Activated T-helper 17 cell treated with anti-CD3 and anti-CD28 coated beads, Interleukin-2, amount 50 U/mL, for 72 hours (primary cell): ENCODE measurements around the gene HAPSTR1. TPM values are rescaled to one million over a fixed set of nuclear protein-coding genes. Genes with fewer than 3 reads are reported as not detected.
"Not testable (repeated sequence)": the region's sequence is repeated elsewhere in the genome, so short reads cannot be mapped to it uniquely, and the experiment has no call there.

Experiments used
- ATAC-seq: fragments of 150-1000 bp; cut with Tn5 transposase; replicated peaks from 2 replicates; pipeline ENCODE4 v1.10.0; 2021; ENCODE audit warnings: mild to moderate bottlenecking, moderate library complexity
- H3K27ac Mint-ChIP-seq: one replicate; pipeline ENCODE4 v1.8.0; 2022; ENCODE audit warnings: mixed read lengths
- H3K27me3 Mint-ChIP-seq: one replicate; pipeline ENCODE4 v1.8.0; 2022; ENCODE audit warnings: mixed read lengths
- H3K36me3 Mint-ChIP-seq: one replicate; pipeline ENCODE4 v1.8.0; 2022; ENCODE audit warnings: low read depth, mild to moderate bottlenecking, mixed read lengths
- H3K4me1 Mint-ChIP-seq: one replicate; pipeline ENCODE4 v1.8.0; 2022; ENCODE audit warnings: mixed read lengths
- H3K4me3 Mint-ChIP-seq: one replicate; pipeline ENCODE4 v1.8.0; 2022; ENCODE audit warnings: mild to moderate bottlenecking, mixed read lengths
- H3K9me3 Mint-ChIP-seq: one replicate; pipeline ENCODE4 v1.8.0; 2022; ENCODE audit warnings: mixed read lengths
- total RNA-seq, 2 donors: library from RNA; stranded (reverse); gene quantifications; one replicate each; pipeline ENCODE4 v1.2.3, GENCODE V29; 2022

The HAPSTR1 gene, protein sequence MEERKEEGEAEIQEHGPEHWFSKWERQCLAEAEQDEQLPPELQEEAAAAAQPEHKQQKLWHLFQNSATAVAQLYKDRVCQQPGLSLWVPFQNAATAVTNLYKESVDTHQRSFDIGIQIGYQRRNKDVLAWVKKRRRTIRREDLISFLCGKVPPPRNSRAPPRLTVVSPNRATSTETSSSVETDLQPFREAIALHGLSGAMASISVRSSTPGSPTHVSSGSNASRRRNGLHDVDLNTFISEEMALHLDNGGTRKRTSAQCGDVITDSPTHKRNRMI
- total RNA-seq: 10 to 100 TPM; 46.1 to 58.1 TPM

DNA sequence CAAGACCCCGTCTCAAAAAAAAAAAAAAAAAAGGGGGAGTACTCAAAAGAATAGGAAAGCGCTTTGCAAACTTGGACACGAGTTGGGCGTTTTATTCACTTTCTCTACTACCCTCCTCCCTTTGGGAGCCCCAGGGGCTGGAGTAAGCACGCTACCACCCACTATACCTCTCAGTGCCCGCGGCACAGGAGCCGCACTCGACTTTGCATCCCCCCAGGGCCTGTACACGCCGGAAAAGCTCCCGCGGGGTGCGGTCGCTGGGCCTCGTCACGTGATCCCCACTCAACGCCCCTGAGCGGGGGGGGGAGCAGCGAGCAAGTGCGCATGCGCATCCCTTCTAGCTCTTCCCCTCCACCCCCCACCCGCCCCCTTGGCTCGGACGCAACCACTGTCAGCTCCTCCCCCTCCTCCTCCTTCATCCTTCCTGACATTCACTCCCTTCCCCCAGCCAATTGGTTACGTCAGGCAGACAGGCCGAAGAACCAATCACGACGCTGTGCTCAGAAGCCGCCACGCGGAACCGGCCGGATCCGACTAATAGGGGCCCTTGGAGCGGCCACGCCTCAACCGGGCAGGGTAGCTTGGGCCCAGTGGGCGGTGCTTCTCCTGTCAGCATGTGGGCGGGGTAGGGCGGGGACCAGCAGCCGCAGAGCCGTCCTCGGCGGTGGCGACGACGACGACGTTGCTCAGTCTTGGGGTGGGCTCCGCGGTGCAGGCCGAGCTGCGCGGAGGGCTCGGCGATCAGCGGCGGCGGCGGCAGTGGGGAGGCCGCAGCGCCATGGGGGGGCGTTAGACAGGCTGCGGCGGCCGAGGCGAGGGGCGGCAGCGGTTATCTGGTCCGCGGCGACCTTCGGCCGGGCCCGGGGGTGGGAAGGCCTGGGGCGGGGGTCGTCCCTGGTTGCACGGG lies at the start of gene HAPSTR1:
TSS of gene HAPSTR1 (plus strand) at position 685 of the 907 bp plus-strand sequence. CDS start 401 bp downstream, outside the sequence.
- peaks cover 23% of the 10 kb centered on the region for H3K4me1 Mint-ChIP-seq
- peaks cover 53% of the 10 kb centered on the region for H3K36me3 Mint-ChIP-seq
- H3K27me3 Mint-ChIP-seq: no peaks in the 10 kb centered on the region
- peak within 1 kb of the TSS; percentile 98 for H3K27ac Mint-ChIP-seq
- peak within 1 kb of the TSS; percentile 96 for H3K4me3 Mint-ChIP-seq
- ATAC-seq: peak; percentile 95
- no peaks in the 10 kb centered on the region for H3K9me3 Mint-ChIP-seq

DNA sequence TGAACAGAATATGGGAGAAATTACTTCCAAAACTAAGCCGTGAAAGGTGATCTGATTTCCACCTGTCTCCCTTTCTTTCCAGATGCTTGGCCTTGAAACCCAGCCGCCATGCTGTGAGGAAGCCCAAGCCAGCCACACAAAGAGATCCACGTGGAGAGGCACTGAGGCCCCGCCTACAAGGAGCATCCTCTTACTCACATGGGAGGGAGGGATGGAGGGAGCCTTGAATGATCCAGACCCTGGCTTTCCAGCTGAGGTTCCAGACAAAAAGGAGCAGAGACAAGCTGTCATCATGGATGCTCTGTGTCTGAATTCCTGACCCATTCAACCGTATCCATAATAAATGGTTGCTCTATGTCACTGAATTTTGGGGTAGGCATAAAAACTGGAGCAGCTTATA lies 48.9 kb upstream of the HAPSTR1 start:
- peaks cover 23% of the 10 kb centered on the region for H3K4me1 Mint-ChIP-seq
- H3K36me3 Mint-ChIP-seq: no peaks in the 10 kb centered on the region
- no peaks in the 10 kb centered on the region for H3K27me3 Mint-ChIP-seq
- ATAC-seq: no peak
- H3K9me3 Mint-ChIP-seq: peaks cover 7% of the 10 kb centered on the region
- peak overlapping the region; percentile 50 for H3K27ac Mint-ChIP-seq
- peak overlapping the region; percentile 25 for H3K4me3 Mint-ChIP-seq

DNA sequence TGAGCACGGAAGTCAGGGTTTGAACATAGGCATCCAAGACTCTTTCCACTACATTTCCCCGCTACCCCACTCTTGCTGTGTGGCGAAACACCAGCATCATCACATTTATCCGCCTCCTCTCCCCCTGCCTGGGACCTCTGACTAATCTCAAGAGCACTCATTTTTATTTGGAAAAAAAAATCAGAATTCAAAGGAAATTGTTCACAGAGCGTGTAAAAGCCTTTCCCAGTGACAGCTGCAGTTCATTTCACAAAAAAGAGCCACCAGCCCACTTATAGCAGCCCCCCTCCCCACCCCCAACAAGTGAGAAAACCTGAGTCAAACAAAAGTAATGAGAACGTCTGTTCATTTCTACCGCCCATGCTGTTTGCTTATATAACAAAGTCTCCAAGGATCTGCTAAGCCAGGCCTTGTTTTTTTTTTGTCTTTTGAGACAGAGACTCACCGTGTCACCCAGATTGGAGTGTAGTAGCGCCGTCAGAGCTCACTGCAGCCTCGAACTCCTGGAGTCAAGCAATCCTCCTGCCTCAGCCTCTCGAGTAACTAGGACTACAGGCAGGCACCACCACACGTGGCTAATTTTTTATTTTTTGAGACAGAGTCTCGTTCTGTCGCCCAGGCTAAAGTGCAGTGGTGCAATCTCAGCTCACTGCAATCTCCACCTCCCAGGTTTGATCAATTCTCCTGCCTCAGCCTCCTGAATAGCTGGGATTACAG lies 48.3 kb upstream of the HAPSTR1 start:
- Mint-ChIP-seq H3K36me3 (peaks cover 5% of the 10 kb centered on the region), H3K4me3 (peak overlapping the region; percentile 25), H3K27ac (peak overlapping the region; percentile 50), H3K9me3 (peaks cover 7% of the 10 kb centered on the region), H3K27me3 (no peaks in the 10 kb centered on the region), H3K4me1 (peaks cover 29% of the 10 kb centered on the region)
- ATAC-seq: peak; percentile 40

DNA sequence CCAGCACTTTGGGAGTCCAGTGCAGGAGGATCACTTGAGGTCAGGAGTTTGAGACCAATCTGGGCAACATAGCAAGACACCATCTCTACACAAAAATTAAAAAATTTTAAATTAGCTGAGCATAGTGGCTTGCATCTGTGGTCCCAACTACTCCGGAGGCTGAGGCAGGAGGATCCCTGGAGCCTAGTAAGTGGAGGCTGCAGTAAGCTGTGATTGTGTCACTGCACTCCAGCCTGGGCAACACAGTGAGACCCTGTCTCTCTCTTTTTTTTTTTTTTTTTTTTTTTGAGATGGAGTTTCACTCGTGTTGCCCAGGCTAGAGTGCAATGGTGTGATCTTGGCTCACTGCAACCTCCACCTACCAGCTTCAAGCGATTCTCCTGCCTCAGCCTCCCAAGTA lies 45.9 kb upstream of the HAPSTR1 start:
- H3K27ac Mint-ChIP-seq, H3K27me3 Mint-ChIP-seq, ATAC-seq, H3K36me3 Mint-ChIP-seq, H3K4me3 Mint-ChIP-seq, H3K9me3 Mint-ChIP-seq: not testable (repeated sequence)
- peaks cover 32% of the 10 kb centered on the region for H3K4me1 Mint-ChIP-seq

DNA sequence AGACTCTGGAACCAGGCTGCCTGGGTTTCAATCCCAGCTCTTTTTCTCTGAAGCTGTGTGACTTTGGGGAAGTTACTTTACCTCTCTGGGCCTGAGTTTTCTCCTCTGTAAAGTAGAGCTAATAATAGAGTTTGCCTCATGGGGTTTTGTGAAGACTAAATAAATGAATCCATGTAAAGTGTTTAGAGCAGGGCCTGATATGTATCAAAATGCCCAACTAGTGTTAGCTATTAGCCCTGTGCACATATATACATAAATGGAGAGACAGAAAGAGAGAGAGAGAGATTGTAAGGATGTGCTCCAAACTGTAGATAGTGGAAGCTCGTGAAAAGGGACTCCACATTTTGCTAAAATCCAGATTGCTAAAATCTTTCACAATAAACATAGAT lies 44.8 kb upstream of the HAPSTR1 start:
- no peak for ATAC-seq
- H3K9me3 Mint-ChIP-seq: peaks cover 7% of the 10 kb centered on the region
- peak overlapping the region; percentile 44 for H3K27ac Mint-ChIP-seq
- peaks cover 5% of the 10 kb centered on the region for H3K36me3 Mint-ChIP-seq
- H3K4me3 Mint-ChIP-seq: peak overlapping the region; percentile 67
- H3K4me1 Mint-ChIP-seq: peaks cover 32% of the 10 kb centered on the region
- H3K27me3 Mint-ChIP-seq: no peaks in the 10 kb centered on the region

DNA sequence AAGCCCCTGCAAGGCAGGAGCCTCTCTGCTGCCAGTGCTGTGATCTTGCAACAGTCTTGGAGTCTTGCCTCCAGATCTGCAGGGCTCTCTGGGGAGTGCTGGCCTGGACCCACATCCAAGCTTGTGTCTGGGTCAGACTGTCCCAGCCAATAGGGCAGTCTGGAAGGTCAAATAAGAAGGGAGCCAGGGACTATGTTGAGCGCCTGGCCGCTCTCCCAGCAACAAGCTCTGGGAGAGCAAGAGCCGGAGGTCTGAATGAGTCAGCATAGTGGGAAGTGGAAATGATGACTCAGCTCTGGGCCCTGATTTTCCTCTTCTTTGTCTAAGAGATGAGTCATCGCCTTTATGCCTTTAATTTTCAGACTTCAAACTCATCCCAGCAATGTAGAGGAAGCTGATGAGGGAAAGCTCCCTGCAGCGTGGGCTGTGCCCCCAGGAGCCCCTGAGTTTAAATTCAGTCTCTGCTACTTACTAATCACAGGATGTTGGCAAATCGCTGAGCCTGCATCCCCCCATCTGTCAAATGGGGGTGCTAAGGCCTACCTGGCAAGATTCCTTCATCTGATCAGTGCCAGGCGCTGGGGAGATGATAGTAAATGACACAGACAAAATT lies 43.6 kb upstream of the HAPSTR1 start:
- peak; percentile 87 for ATAC-seq
- Mint-ChIP-seq H3K4me3 (peak overlapping the region; percentile 67), H3K27me3 (no peaks in the 10 kb centered on the region), H3K9me3 (peaks cover 7% of the 10 kb centered on the region), H3K36me3 (peaks cover 5% of the 10 kb centered on the region), H3K4me1 (peaks cover 31% of the 10 kb centered on the region), H3K27ac (peak overlapping the region; percentile 93)

DNA sequence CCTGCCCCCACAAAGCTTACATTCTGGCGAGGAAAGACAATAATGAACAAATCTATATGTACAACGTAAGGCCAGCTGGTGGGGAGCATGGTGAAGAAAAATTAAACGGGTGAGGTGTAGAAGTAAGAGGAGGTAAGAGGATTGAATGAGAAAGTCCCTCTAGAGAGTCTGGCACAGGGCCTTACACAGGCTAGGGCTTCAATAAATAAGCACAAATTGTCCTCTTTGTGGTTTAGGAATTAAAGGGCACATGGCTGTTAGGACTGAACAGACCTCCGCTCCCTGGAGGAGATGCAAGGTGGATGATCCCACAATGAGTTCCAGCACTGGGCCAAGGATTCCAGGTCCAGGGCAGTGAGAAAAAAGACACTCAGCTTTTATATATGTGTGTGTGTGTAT lies 43.1 kb upstream of the HAPSTR1 start:
- ATAC-seq: no peak
- H3K27ac Mint-ChIP-seq: peak overlapping the region; percentile 93
- H3K9me3 Mint-ChIP-seq: peaks cover 7% of the 10 kb centered on the region
- H3K4me3 Mint-ChIP-seq: peak overlapping the region; percentile 67
- H3K36me3 Mint-ChIP-seq: peaks cover 5% of the 10 kb centered on the region
- no peaks in the 10 kb centered on the region for H3K27me3 Mint-ChIP-seq
- peaks cover 26% of the 10 kb centered on the region for H3K4me1 Mint-ChIP-seq

DNA sequence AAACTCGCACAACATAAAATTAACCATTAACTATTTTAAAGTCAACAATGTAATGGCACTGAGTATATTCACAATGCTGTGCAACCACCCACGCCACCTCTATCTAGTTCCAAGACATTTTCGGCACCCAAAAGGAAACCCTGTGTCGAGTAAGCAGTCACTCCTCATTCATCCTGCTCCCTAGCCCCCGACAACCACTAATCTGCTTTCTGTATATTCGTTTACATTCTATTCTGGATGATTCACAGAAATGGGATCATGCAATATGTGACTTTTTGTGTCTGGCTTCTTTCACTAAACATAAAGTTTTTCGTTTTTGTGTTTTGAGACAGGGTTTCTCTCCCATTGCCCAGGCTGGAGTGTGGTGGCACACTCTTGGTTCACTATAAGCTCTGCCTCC lies 42.2 kb upstream of the HAPSTR1 start:
- H3K36me3 Mint-ChIP-seq: peaks cover 5% of the 10 kb centered on the region
- H3K4me1 Mint-ChIP-seq: peaks cover 26% of the 10 kb centered on the region
- peaks cover 7% of the 10 kb centered on the region for H3K9me3 Mint-ChIP-seq
- H3K27ac Mint-ChIP-seq: no peak overlapping the region
- ATAC-seq: no peak
- no peak overlapping the region for H3K4me3 Mint-ChIP-seq
- peaks cover 2% of the 10 kb centered on the region for H3K27me3 Mint-ChIP-seq

DNA sequence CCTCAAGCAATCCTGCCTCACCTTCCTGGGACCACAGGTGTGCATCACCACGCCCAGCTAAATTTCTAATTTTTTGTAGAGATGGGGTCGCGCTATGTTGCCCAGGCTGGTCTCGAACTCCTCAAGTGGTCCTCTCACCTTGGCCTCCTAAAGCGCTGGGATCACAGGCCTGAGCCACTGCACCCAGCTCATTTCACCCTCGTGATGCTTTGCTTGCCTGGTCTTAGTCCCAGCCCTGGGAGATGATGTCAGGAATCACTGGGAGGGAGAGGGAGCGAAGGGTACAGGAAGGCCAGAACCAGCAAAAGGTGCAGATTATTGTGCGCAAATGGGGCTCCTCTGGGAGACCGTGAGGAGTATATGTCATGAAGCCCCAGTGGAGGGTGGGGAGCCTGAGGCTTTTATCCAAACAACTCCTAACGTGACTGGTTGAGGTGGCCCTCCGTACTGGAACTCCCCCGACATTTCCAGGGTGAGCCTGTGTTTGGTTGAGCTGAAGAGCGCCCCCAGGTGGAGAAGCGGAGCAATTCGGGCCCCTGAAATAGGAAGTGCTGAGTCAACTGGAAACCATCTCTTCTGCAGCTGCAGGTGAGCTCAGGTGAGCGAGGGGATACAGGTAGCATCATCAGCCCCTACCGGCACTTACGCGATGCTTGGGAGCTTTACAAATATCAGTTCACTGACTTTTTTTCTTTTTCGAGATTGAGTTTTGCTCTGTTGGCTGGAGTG lies 41.2 kb upstream of the HAPSTR1 start:
- H3K4me1 Mint-ChIP-seq: peaks cover 26% of the 10 kb centered on the region
- H3K4me3 Mint-ChIP-seq: no peak overlapping the region
- ATAC-seq: no peak
- peaks cover 7% of the 10 kb centered on the region for H3K9me3 Mint-ChIP-seq
- H3K27me3 Mint-ChIP-seq: peaks cover 4% of the 10 kb centered on the region
- H3K36me3 Mint-ChIP-seq: peaks cover 5% of the 10 kb centered on the region
- no peak overlapping the region for H3K27ac Mint-ChIP-seq

DNA sequence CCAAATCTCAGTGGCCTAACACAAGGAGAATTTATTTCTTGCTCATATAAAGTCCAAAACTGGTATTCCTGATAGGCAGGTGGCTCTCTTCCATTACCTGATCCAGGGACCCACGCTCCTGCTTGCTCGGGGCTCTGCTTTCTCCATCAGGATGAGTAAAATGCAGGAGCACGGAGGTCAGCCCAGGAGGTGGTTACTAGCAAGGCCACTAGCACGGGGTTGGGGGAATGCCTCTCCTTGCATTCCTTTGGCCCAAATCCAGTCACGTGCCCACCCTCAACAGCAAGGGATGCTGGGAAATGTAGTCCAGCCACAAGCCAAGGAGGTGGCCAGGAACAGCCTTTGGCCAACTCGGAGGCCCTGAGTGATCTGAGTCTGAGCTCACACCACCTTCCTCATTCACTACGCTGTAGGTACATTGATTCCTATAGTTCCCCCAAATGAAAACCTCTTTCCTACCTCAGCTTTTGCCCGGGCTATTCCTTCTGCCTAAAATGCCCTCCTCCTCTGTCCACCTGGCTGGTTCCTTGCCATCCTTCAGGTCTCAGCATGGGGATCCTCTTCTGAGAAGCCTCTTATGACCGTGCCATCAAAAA lies 38.3 kb upstream of the HAPSTR1 start:
- Mint-ChIP-seq H3K4me3 (no peak overlapping the region), H3K9me3 (no peaks in the 10 kb centered on the region), H3K4me1 (peaks cover 4% of the 10 kb centered on the region), H3K27ac (no peak overlapping the region), H3K36me3 (no peaks in the 10 kb centered on the region), H3K27me3 (peaks cover 4% of the 10 kb centered on the region)
- ATAC-seq: no peak

DNA sequence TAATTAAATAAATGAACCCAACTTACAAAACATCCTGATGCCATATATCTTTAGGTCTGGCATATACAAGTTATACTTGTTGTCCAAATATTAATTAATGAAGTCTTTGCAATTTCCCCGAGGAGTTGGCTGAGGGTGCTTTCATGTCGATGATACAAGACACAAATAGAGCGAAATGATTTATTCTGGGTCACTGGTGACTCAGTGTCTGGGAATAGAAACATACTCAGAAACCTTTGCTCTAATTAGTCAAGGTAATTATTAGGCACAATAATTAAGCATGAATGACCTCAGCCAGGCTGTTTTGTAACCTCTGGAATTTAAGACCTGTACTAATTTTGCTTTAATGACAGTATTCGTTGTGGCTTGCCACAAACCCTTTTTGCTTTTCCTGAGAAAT lies 37.0 kb upstream of the HAPSTR1 start:
- peaks cover 4% of the 10 kb centered on the region for H3K27me3 Mint-ChIP-seq
- H3K27ac Mint-ChIP-seq: no peak overlapping the region
- H3K4me1 Mint-ChIP-seq: no peaks in the 10 kb centered on the region
- no peak for ATAC-seq
- no peak overlapping the region for H3K4me3 Mint-ChIP-seq
- H3K9me3 Mint-ChIP-seq: no peaks in the 10 kb centered on the region
- H3K36me3 Mint-ChIP-seq: no peaks in the 10 kb centered on the region

DNA sequence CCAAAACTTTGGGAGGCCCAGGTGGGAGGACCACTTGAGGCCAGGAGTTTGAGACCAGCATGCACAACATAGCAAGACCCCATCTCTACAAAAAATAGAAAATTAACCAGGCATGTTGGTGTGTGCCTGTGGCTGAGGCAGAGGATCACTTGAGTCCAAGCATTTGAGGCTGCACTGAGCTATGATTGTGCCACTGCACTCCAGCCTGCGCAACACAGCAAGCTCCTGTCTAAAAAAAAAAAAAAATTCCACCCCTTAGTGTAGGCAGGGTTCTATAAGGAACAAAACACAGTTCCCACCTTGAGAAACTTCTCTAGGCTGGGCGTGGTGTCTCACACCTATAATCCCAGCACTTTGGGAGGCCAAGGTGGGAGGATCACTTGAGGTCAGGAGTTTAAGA lies 36.3 kb upstream of the HAPSTR1 start:
- Mint-ChIP-seq H3K36me3 (no peaks in the 10 kb centered on the region), H3K27me3 (peaks cover 4% of the 10 kb centered on the region), H3K9me3 (no peaks in the 10 kb centered on the region), H3K4me3 (no peak overlapping the region), H3K4me1 (no peaks in the 10 kb centered on the region), H3K27ac (no peak overlapping the region)
- no peak for ATAC-seq

DNA sequence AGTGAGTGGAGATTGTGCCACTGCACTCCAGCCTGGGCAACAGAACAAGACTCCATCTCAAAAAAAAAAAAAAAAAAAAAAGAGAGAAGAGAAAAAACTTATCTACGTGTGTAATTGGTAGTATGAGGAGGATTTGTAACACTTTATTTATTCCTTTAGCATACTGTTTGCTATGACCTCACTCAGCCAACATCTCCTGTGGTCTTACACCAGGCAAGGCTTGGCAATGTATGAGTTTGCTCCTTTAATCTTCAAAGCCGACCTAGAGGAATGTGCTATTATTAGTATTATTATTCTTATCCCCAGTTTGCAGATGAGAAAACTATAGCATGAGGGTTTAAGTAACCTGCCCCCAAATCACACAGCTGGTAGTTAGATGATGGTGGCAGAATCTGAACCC lies 35.8 kb upstream of the HAPSTR1 start:
- no peaks in the 10 kb centered on the region for H3K36me3 Mint-ChIP-seq
- H3K9me3 Mint-ChIP-seq: no peaks in the 10 kb centered on the region
- ATAC-seq: no peak

More for the DNA sequence above, 35.8 kb upstream of the HAPSTR1 start:
- no peak overlapping the region for H3K27ac Mint-ChIP-seq
- H3K4me1 Mint-ChIP-seq: no peaks in the 10 kb centered on the region
- H3K27me3 Mint-ChIP-seq: peaks cover 4% of the 10 kb centered on the region
- no peak overlapping the region for H3K4me3 Mint-ChIP-seq
